ENCODE measurements around the gene PRELP.

- TF ChIP-seq, protein P1, sequence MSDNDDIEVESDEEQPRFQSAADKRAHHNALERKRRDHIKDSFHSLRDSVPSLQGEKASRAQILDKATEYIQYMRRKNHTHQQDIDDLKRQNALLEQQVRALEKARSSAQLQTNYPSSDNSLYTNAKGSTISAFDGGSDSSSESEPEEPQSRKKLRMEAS (IDR thresholded peaks at IDR 0.05; ENCODE audit: insufficient read depth, insufficient read length) = no peak
- TF ChIP-seq, protein P2, sequence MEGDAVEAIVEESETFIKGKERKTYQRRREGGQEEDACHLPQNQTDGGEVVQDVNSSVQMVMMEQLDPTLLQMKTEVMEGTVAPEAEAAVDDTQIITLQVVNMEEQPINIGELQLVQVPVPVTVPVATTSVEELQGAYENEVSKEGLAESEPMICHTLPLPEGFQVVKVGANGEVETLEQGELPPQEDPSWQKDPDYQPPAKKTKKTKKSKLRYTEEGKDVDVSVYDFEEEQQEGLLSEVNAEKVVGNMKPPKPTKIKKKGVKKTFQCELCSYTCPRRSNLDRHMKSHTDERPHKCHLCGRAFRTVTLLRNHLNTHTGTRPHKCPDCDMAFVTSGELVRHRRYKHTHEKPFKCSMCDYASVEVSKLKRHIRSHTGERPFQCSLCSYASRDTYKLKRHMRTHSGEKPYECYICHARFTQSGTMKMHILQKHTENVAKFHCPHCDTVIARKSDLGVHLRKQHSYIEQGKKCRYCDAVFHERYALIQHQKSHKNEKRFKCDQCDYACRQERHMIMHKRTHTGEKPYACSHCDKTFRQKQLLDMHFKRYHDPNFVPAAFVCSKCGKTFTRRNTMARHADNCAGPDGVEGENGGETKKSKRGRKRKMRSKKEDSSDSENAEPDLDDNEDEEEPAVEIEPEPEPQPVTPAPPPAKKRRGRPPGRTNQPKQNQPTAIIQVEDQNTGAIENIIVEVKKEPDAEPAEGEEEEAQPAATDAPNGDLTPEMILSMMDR (IDR thresholded peaks at IDR 0.05; ENCODE audit: extremely low read depth in 1 of 2, insufficient read depth in 1 of 2, low read depth in 1 of 2, low read length in 2 of 2) = no peak
- TF ChIP-seq POLR2A (IDR thresholded peaks at IDR 0.05; ENCODE audit: low read depth, low read length) (no peak), POLR2AphosphoS5 (IDR thresholded peaks at IDR 0.05; ENCODE audit: insufficient read depth, low read depth, low read length) (no peak), EZH2 (IDR thresholded peaks at IDR 0.05; ENCODE audit: borderline replicate concordance, low read depth, low read length, severe bottlenecking) (no peak), JUN (IDR thresholded peaks at IDR 0.05; ENCODE audit: borderline replicate concordance, insufficient read depth, insufficient read length, low read depth) (no peak), GATA2 (IDR thresholded peaks at IDR 0.05; ENCODE audit: insufficient read depth, insufficient read length, low read depth, low read length) (no peak), MYC (IDR thresholded peaks at IDR 0.05; ENCODE audit: low read depth, low read length) (no peak)
Measured at GRCh38 chr1:203507759-203508158, 32.2 kb downstream of the PRELP start.

Measured in endothelial cell of umbilical vein (primary cell).